T-helper 1 cell treated with Interleukin-12 subunit alpha and Interleukin-12 subunit beta and Interleukin-4 antibody, amounts not matched to agents 30 ng/mL and 1 ng/mL, for 36 hours (primary cell): ENCODE measurements around the gene CPNE2. TPM values are rescaled to one million over a fixed set of nuclear protein-coding genes. Genes with fewer than 3 reads are reported as not detected.

Source experiments
- intact Hi-C: fragments of 100-400 bp; cut with micrococcal nuclease; formaldehyde crosslinking; loops from one replicate; pipeline ENCODE4 v1.15.1; 2024
- total RNA-seq: library from RNA; stranded (reverse); gene quantifications from 2 replicates; pipeline ENCODE4 v1.2.3, GENCODE V29; 2022

The CPNE2 gene
- total RNA-seq, 1 donor from 2014 or later, result 6.6 TPM

- intact Hi-C loops, result loop anchor here (5.0 kb wide), 2 partner anchors 348 to 457 kb away; partner anchors contain the start of genes CCDC102A and NUP93
These were observed 97.1 kb downstream of the CPNE2 start for GRCh38 chr16:57189527-57189926.

GRCh38 chr16:57190136-57190535, 97.8 kb downstream of the CPNE2 start:
- intact Hi-C loops, result no loop called here

DNA sequence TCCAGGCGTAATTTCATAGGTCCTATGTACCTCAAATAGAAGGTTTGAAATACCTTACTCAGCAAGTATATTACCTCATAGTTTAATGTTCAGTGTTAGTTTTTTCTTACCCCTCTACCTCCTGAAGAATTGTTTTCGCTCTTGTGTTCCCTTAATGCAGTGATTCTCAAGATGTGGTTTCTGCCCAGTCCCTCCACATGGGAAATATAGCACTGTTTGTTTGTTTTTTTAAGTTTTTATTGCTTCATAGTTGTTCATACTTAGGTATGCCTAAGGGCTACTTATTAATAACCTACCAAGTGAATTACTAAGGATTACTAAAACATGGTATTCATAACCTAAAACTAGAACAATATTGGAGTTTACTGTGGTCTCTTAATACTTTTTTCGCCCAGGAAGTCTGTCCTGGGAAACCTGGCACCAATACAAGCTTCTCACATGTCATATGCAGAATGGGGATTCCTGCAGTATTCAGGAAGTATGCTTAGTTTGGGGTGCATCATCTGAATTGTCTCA, 98.7 kb downstream of the CPNE2 start:
- intact Hi-C loops, result no loop called here

DNA sequence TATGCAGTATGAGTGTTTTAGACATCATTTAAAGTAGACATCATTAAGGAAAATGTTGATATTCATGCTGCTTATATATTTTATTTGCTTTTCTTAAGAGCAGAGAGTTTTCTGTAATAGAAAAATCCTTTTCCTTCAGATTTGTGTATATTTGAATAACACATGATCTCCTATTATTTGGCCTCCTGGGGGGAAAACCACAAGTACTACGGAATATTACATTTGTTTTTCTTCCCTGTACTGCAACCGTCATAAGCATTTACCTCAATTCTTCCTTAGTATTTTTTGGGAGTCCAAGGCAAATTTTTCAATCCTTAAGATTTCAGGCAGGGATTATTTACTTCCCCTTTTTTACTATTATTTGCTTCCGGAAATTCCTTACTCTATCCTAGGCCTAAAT, 99.8 kb downstream of the CPNE2 start:
- intact Hi-C loops, result no loop called here

DNA sequence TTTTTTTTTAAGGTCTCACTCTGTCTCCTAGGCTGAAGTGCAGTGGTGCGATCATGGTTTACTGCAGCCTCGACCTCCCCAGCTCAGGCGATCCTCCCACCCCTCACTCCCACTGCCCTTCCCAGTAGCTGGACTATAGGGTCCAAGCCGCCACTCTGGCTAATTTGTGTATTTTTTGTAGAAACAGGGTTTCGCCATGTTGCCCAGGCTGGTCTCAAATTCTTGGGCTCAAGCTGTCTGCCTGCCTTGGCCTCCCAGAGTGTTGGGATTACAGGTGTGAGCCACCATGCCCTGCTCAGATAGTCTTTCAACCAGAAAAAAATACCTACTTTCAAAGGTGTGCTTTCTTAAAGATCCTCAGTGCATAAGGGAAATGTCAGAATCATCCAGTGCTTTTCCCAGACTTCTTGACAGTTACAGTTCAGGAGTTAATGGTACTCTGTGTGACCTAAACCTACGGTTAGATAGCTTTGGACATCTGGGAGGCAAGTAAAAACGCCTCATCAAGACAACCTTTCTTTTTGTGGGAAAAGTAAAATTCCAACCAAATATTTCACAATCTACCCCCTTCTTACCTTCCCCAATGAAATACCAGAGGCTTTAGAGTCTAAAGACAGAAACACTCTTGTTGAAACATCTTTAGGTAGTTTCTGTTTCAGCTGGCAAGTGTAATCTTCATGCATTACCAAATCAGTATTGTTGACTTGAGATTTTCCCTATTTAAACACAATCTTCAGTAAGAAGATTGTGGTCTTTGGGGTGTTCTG, 100.5 kb downstream of the CPNE2 start:
- intact Hi-C loops, result no loop called here

GRCh38 chr16:57194512-57194911, 102.1 kb downstream of the CPNE2 start:
- intact Hi-C loops, result no loop called here

DNA sequence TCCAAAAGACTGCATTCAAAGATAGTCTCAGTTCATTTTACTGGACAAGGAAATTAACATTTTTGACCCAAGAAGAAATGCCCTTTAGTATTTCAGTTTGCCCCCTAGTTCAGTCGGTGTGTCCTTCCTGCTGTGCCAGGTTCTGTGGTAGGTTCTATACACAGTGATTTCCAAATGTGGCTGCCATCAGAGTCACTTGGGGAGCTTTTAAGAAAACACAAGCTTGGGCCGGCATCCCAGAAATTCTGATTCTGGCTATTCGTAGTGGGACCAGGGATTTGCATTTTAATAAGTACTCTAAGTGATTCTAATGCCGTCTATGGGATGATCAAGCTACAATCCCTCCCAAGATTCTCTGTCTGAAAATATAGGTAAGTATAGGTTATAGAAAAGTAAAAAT, 103.9 kb downstream of the CPNE2 start:
- intact Hi-C loops, result no loop called here

DNA sequence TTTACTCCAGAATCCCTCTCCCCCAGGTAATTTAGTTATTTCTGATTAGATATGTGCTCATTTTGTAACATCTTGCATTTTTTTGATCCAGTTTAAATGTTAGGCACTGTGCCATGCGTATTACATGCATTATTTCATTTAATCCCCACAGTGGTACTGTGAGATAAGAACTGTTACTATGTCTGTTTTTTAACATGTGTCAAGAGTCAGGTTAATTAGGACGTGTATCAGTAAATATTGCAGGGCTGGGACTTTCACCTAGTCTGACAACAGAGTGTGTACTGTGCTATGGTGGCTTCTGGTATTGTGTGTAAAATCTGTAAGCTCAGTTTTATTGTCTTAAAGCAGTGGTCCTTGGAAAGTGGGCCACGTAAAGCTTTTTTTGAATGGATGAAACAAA, 104.4 kb downstream of the CPNE2 start:
- intact Hi-C loops, result no loop called here

Other genes with a start within 250 kb of the CPNE2 start
- not detected in 2 replicates for gene SLC12A3, start 227.4 kb upstream of the CPNE2 start, total RNA-seq
- gene HERPUD1, start 160.4 kb upstream of the CPNE2 start, total RNA-seq, result 194 and 216 TPM in 2 replicates
- not detected in 2 replicates for gene CETP, start 130.6 kb upstream of the CPNE2 start, total RNA-seq
- 385 and 398 TPM in 2 replicates for gene NLRC5, start 103.0 kb upstream of the CPNE2 start, total RNA-seq
- 115 and 135 TPM in 2 replicates for gene PSME3IP1, start 93.5 kb downstream of the CPNE2 start, total RNA-seq
- 38.3 TPM in 2 replicates for gene RSPRY1, start 93.7 kb downstream of the CPNE2 start, total RNA-seq
- 40.7 and 41.5 TPM in 2 replicates for gene ARL2BP, start 152.7 kb downstream of the CPNE2 start, total RNA-seq
- 0.34 TPM in 2 replicates for gene PLLP, start 192.1 kb downstream of the CPNE2 start, total RNA-seq